ENCODE results near the gene PDGFA.

The PDGFA gene

DNA sequence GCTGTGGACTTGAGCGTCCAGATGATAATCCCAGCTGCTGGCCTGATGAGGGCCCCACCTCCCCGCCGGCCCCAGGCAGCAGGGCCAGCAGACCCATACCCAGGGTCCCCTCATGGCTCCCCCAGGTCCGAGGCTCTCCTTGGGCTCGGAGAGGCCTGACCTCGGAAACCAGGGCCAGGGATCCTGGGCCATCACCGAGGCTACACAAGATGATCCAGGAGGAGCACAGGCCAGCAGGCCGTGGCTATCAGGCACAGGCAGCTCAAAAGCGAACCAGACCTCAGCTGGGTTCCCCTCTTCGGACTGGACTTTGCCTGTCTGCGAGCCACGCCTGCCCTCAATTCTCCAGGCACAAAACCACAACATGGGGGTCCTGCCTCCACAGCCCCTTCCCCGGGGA, 17.4 kb downstream of the PDGFA start:
- no peak for TF ChIP-seq CTCF (IDR thresholded peaks at IDR 0.05; ENCODE audit: borderline replicate concordance, control extremely low read depth, extremely low read depth, insufficient read depth, missing control alignments)
- no peak for DNase-seq (ENCODE audit: low spot score)
- in situ Hi-C loops (cut with MboI; ENCODE audit: low sequenced_read_pairs, unreplicated experiment) = no loop called here

DNA sequence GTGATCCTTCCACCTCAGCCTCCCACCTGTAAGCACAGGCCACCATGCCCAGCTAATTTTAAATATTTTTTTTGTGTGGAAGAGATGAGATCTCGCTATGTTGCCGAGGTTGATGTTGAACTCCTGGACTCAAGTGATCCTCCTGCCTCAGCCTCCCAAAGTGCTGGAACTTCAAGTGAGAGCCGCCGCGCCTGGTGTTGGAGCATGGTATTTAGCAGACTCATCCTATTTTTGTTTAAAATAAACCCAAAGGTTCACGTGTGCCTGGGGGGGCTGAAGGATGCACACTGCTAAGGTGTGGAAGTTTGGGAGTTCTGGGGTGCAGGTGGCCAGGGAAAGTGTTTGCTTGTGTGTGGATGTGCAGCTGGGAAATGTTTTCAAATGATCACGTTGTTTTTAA, 18.1 kb downstream of the PDGFA start:
- no peak for TF ChIP-seq CTCF (IDR thresholded peaks at IDR 0.05; ENCODE audit: borderline replicate concordance, control extremely low read depth, extremely low read depth, insufficient read depth, missing control alignments)
- in situ Hi-C loops (cut with MboI; ENCODE audit: low sequenced_read_pairs, unreplicated experiment) = no loop called here
- DNase-seq (ENCODE audit: low spot score) = no peak

DNA sequence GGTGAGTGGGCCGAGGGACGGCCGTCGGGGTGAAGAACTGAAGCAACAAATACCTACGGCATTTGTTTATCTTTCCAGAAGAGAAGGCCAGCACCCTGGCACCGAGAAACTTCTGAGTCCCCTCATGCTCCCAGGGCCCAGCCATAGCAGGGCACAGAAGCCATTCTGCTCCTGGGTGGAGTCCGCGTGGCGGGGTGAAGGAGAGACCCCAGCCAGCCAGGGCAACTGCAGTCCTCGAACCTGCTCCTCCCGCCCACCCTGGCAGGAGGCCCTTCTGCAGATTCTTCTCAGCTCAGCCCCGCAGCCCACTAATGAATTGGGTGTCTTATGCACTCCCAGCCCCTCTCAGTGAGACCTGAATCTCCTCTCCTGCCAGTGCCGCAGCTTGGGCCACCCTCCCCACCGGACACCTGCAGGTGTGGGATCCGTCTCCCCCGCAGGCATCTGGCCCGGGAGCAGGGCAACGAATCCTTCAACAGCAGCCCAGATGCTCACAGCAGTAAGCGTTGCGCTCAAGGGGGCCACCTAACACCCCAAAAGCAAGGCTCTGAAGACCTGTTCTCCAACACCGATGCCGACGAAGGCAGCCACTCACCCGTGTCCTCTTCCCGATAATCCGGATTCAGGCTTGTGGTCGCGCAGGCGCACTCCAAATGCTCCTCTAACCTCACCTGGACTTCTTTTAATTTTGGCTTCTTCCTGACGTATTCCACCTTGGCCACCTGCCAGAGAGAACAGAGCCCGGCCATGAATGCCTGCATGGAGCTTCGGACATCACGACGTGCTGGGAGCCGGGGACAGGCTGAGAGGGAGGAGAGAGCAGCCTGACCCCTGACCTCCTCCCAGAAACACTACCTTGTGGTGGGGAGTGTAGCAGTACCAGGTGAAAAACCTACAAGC, 18.9 kb downstream of the PDGFA start:
- in situ Hi-C loops (cut with MboI; ENCODE audit: low sequenced_read_pairs, unreplicated experiment) = no loop called here
- no peak for TF ChIP-seq CTCF (IDR thresholded peaks at IDR 0.05; ENCODE audit: borderline replicate concordance, control extremely low read depth, extremely low read depth, insufficient read depth, missing control alignments)
- DNase-seq (ENCODE audit: low spot score) = no peak

- no peak for DNase-seq (ENCODE audit: low spot score)
- no peak for TF ChIP-seq CTCF (IDR thresholded peaks at IDR 0.05; ENCODE audit: borderline replicate concordance, control extremely low read depth, extremely low read depth, insufficient read depth, missing control alignments)
- in situ Hi-C loops (cut with MboI; ENCODE audit: low sequenced_read_pairs, unreplicated experiment) = no loop called here
Observed at GRCh38 chr7:499853-500485, 19.7 kb downstream of the PDGFA start.

GRCh38 chr7:498678-499641, 20.7 kb downstream of the PDGFA start:
- DNase-seq (ENCODE audit: low spot score) = no peak
- TF ChIP-seq CTCF (IDR thresholded peaks at IDR 0.05; ENCODE audit: borderline replicate concordance, control extremely low read depth, extremely low read depth, insufficient read depth, missing control alignments) = no peak
- in situ Hi-C loops (cut with MboI; ENCODE audit: low sequenced_read_pairs, unreplicated experiment) = no loop called here
